H1 (cell line): ENCODE results near the gene EWSR1.

Experiments
- POLR2A ChIP-seq, 2 experiments: IDR thresholded peaks; 1 replicate in 1 of 2; 2 replicates in 1 of 2; pipeline ENCODE4 v1.6.1; 2011; ENCODE audit warnings: low read depth in 2 of 2, low read length in 2 of 2, mild to moderate bottlenecking in 2 of 2; ENCODE audit errors: control extremely low read depth in 1 of 2
- TF ChIP-seq, protein P1 (sequence below), 3 experiments: IDR thresholded peaks; 1 replicate in 2 of 3; 2 replicates in 1 of 3; pipeline versions ENCODE4 v1.5.1 to v1.6.1; 2011; ENCODE audit warnings: low read length in 3 of 3, mild to moderate bottlenecking in 3 of 3, inconsistent platforms in 2 of 3, low read depth in 1 of 3, moderate library complexity in 1 of 3; ENCODE audit not compliant: insufficient read depth in 1 of 3; ENCODE audit errors: control extremely low read depth in 1 of 3
- TF ChIP-seq, protein P2 (sequence below): IDR thresholded peaks from 2 replicates; pipeline ENCODE4 v1.6.1; 2011; ENCODE audit warnings: low read depth, mild to moderate bottlenecking, low read length; ENCODE audit not compliant: insufficient read depth

DNA sequence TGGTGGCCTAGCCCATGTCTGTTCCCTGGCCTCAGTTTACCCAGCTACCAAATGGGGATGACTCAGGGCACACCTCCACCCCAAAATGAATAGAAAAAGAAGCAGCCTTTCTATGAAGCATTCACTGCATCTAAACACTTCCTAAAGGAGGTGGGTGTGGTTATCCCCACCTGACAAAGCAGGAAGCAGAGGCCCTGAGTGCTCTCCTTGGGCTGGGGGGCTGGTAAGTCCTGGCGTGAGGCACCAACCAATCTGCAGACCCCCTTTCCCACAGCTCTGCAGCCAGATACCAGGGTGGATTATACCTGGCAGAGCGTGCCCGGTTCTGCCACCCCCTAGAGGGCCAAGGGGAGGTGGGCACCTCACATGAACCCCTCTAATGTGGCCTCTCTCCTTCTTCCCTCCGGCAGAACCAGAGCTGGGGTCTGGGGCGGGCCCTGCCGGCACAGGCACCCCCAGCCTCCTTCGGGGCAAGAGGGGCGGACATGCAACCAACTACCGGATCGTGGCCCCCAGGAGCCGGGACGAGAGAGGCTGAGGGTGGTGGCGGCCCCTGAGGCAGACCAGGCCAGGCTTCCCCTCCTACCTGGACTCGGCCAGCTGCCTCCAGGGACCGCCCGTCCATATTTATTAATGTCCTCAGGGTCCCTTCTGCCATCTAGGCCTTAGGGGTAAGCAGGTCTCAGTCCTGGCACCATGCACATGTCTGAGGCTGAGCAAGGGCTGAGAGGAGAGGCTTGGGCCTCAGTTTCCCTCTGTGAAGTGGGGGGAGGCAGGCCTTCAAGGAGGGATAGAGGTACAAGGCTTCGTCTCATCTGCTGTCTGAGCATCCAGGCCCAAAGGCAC, 9.4 kb upstream of the EWSR1 start:
- TF ChIP-seq, protein P1, sequence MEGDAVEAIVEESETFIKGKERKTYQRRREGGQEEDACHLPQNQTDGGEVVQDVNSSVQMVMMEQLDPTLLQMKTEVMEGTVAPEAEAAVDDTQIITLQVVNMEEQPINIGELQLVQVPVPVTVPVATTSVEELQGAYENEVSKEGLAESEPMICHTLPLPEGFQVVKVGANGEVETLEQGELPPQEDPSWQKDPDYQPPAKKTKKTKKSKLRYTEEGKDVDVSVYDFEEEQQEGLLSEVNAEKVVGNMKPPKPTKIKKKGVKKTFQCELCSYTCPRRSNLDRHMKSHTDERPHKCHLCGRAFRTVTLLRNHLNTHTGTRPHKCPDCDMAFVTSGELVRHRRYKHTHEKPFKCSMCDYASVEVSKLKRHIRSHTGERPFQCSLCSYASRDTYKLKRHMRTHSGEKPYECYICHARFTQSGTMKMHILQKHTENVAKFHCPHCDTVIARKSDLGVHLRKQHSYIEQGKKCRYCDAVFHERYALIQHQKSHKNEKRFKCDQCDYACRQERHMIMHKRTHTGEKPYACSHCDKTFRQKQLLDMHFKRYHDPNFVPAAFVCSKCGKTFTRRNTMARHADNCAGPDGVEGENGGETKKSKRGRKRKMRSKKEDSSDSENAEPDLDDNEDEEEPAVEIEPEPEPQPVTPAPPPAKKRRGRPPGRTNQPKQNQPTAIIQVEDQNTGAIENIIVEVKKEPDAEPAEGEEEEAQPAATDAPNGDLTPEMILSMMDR (IDR thresholded peaks at IDR 0.05; ENCODE audit: control extremely low read depth in 1 of 3, insufficient read depth in 1 of 3, low read depth in 1 of 3, low read length in 3 of 3): no peak
- TF ChIP-seq, protein P2, sequence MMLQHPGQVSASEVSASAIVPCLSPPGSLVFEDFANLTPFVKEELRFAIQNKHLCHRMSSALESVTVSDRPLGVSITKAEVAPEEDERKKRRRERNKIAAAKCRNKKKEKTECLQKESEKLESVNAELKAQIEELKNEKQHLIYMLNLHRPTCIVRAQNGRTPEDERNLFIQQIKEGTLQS: no peak
- TF ChIP-seq POLR2A (IDR thresholded peaks at IDR 0.05; ENCODE audit: control extremely low read depth in 1 of 2, low read depth in 2 of 2, low read length in 2 of 2): no peak
